Gastrocnemius medialis (tissue), 4 donors: ENCODE measurements around the gene PAK4. TPM values are rescaled to one million over a fixed set of nuclear protein-coding genes. Genes with fewer than 3 reads are reported as not detected.
A peak's percentile ranks its signal among the peaks of the same experiment; 100 is the strongest.

Source experiments
- ATAC-seq, 2 donors: fragments of 150-250 bp; one replicate each; pipeline ENCODE4 v1.9.1; 2016
- DNase-seq, 2 donors: peaks; one replicate each; pipeline ENCODE4 v3.0.0-alpha.2; 2019
- H3K27ac ChIP-seq, 4 donors: fragments of 200-600 bp; sonication (generic); 1 replicate in 1 of 4; 2 replicates in 3 of 4; pipeline ENCODE4 v1.5.1; 2016 to 2018; ENCODE audit warnings: mild to moderate bottlenecking in 2 of 4, moderate library complexity in 1 of 4
- H3K27me3 ChIP-seq, 3 donors: fragments of 200-600 bp; sonication (generic) in 2 of 3; 1 replicate in 1 of 3; 2 replicates in 2 of 3; pipeline versions ENCODE4 v1.5.1 to v1.6.0; 2016 to 2019; ENCODE audit warnings: mild to moderate bottlenecking in 1 of 3, moderate library complexity in 1 of 3
- H3K36me3 ChIP-seq, 2 donors: fragments of 200-600 bp; sonication (generic) in 1 of 2; one replicate each; pipeline ENCODE4 v1.5.1; 2017 to 2018
- H3K4me1 ChIP-seq, 2 donors: fragments of 200-600 bp; sonication (generic) in 1 of 2; one replicate each; pipeline ENCODE4 v1.5.1; 2016 to 2017; ENCODE audit warnings: mild to moderate bottlenecking in 2 of 2
- H3K4me3 ChIP-seq, 4 donors: fragments of 200-600 bp; sonication (generic) in 3 of 4; 1 replicate in 1 of 4; 2 replicates in 3 of 4; pipeline ENCODE4 v1.5.1; 2016 to 2019; ENCODE audit warnings: mild to moderate bottlenecking in 2 of 4
- H3K9me3 ChIP-seq, 3 donors: fragments of 200-600 bp; sonication (generic) in 2 of 3; 1 replicate in 1 of 3; 2 replicates in 2 of 3; pipeline ENCODE4 v1.5.1; 2016 to 2019
- POLR2A ChIP-seq, 2 donors: fragments of 450-650 bp; IDR thresholded peaks; one replicate each; pipeline ENCODE4 v1.6.1; 2017; ENCODE audit warnings: antibody characterized with exemption in 2 of 2, mild to moderate bottlenecking in 2 of 2, moderate library complexity in 2 of 2
- in situ Hi-C, 4 donors: fragments of 200-750 bp; cut with MboI; loops; one replicate each; pipeline versions ENCODE4 v1.15.0 to v1.8.0; 2017; ENCODE audit warnings: low sequenced_read_pairs in 4 of 4
- intact Hi-C: fragments of 100-400 bp; cut with DNase I; formaldehyde crosslinking; loops from one replicate; pipeline ENCODE4 v1.15.1; 2023; ENCODE audit warnings: low total_unique reads
- total RNA-seq, 4 donors: library from RNA; depleted of rRNA; stranded (reverse); fragments of >200 nt; gene quantifications; one replicate each; pipeline versions ENCODE4 v1.1.0 to v1.2.3, GENCODE V29; 2016
- TF ChIP-seq, protein P1 (sequence below), 5 experiments: fragments of 450-650 bp in 3 of 5; fragments of 200-600 bp in 2 of 5; sonication (generic) in 2 of 5; IDR thresholded peaks in 4 of 5; conservative IDR thresholded peaks in 1 of 5; 1 replicate in 4 of 5; 2 replicates in 1 of 5; pipeline ENCODE4 v1.5.1; 2016 to 2019; ENCODE audit warnings: antibody characterized with exemption in 5 of 5, mild to moderate bottlenecking in 3 of 5, moderate library complexity in 3 of 5

Gene PAK4
- 10 to 100 TPM in 1 of 4 donors, 1 to 10 TPM in 3; 4.7 to 11.7 (median 8.3) TPM for total RNA-seq

DNA sequence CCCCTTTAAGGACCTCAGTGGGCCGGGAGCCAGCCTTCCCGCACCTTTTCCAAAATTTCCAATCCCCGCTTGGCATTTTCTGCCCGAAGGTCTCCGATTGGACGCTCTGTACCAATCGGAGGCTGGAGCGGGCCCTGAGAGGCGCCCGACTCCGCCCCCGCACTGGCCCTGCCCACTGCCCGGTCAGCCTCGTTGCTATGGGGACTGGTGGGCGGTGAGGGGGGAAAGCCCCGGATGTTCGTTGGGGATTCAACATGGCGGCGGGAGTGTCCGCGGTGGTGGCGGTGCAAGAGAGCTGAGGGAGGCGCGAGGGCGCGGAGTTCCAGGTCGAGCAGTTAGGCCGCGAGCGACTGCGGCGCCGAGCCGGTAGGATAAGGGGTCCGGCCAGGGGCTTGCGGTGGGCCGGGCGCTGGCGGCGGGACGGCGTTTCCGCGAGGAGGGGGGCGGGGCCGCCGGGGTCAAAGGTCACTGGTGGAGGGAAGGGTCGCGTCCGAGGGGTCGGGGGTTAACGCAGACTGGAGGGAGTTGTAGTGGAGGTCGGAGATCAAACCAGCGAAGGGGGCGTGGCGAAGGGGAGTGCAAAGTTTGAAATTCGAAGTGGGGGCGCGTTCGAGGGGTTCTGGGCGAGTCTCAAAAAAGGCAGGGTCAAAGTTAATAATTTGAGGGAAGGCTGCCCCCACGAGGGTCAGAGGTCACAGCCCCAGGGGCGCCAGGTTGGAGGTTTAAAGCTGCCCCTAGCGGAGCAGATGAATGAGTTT lies at the start of gene PAK4:
PAK4 (plus strand) TSS at position 233 of the 758 bp plus-strand sequence. CDS start 43,768 bp downstream, outside the sequence.
- no peaks in the 10 kb centered on the region for H3K36me3 ChIP-seq
- H3K27ac ChIP-seq: peak within 1 kb of the TSS; percentile 76 to 90 (median 80)
- peak; percentile 97 to 98 for DNase-seq
- peak within 1 kb of the TSS; percentile 73 to 96 (median 82) for H3K4me3 ChIP-seq
- ATAC-seq: peak; percentile 98
- in situ Hi-C loops: no loop called here
- intact Hi-C loops: loop anchor here (1.0 to 5.0 kb wide), 3 partner anchors 217 to 407 kb away; partner anchors contain the start of genes EID2B, SAMD4B and TIMM50
- H3K9me3 ChIP-seq: no peaks in the 10 kb centered on the region
- peak; percentile 30 to 47 for TF ChIP-seq POLR2A (IDR thresholded peaks at IDR 0.05)
- TF ChIP-seq, protein P1, sequence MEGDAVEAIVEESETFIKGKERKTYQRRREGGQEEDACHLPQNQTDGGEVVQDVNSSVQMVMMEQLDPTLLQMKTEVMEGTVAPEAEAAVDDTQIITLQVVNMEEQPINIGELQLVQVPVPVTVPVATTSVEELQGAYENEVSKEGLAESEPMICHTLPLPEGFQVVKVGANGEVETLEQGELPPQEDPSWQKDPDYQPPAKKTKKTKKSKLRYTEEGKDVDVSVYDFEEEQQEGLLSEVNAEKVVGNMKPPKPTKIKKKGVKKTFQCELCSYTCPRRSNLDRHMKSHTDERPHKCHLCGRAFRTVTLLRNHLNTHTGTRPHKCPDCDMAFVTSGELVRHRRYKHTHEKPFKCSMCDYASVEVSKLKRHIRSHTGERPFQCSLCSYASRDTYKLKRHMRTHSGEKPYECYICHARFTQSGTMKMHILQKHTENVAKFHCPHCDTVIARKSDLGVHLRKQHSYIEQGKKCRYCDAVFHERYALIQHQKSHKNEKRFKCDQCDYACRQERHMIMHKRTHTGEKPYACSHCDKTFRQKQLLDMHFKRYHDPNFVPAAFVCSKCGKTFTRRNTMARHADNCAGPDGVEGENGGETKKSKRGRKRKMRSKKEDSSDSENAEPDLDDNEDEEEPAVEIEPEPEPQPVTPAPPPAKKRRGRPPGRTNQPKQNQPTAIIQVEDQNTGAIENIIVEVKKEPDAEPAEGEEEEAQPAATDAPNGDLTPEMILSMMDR (IDR thresholded peaks at IDR 0.05 in 4 of 5, conservative IDR thresholded peaks at IDR 0.05 in 1 of 5): no peak
- H3K27me3 ChIP-seq: peaks cover 0 to 4% (median 3%) of the 10 kb centered on the region in 3 donors
- peaks cover 13 to 29% of the 10 kb centered on the region in 2 donors for H3K4me1 ChIP-seq

DNA sequence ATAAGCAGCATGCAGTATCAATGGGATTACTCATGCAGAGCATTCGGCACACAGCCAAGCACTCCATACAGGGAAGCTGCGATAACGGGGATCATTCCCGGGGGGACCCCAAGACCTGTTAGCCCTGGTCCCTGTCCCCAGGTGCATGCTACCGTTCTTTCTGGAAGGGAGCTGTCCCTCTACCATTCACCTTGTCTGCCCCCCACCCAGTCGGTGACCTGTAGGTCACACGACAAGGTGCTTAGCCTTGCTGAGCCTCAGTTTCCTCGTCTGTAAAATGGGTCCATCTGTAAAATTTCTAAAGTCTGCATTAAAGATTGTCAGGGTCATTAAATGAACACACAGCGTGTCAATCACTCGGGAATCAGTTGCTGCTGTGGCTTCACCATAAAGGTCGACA lies 48.3 kb upstream of the PAK4 start:
- H3K27me3 ChIP-seq: peaks cover 1 to 20% (median 12%) of the 10 kb centered on the region in 3 donors
- no peaks in the 10 kb centered on the region for H3K9me3 ChIP-seq
- no peak overlapping the region for H3K4me3 ChIP-seq
- TF ChIP-seq, protein P1 (IDR thresholded peaks at IDR 0.05 in 4 of 5, conservative IDR thresholded peaks at IDR 0.05 in 1 of 5): no peak
- no peak for TF ChIP-seq POLR2A (IDR thresholded peaks at IDR 0.05)
- no peaks in the 10 kb centered on the region for H3K4me1 ChIP-seq
- no peak overlapping the region for H3K27ac ChIP-seq
- ATAC-seq (no peak), DNase-seq (no peak)
- intact Hi-C loops (no loop called here), in situ Hi-C loops (no loop called here)
- no peaks in the 10 kb centered on the region for H3K36me3 ChIP-seq

DNA sequence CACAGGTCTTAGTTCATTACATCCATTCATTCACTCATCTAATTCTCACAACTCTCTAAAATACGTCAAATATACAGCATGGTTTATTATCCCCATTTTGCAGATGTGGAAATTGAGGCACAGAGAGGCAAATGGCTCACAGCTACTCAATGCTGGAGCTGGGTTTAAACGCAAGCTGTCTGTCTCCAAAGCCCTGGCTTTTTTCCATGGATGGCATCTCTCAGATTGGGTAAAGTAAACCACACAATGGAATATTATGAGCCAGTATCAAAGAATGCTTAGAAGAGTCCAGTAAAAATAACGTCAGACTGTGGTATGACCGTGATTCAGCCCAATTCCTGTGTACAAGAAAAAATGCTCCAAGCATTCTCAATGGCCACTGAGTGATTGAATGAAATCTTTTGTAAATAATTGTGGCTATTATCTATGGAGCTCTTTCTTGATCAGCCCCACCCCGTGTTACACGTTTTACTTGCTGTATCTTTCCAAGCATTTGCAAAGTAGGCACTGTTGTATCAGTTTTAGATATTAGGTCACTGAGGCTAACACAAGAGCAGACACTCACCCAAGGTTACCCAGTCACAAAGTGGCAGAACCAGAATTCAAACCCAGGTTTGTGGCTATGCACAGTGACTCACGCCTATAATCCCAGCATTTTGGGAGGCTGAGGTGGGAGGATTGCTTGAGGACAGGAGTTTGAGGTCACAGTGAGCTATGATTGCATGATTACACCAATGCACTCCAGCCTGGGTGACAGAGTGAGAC lies 47.0 kb upstream of the PAK4 start:
- in situ Hi-C loops (no loop called here), intact Hi-C loops (no loop called here)
- H3K4me1 ChIP-seq: no peaks in the 10 kb centered on the region
- DNase-seq (no peak), ATAC-seq (no peak)
- H3K36me3 ChIP-seq: no peaks in the 10 kb centered on the region
- TF ChIP-seq POLR2A (IDR thresholded peaks at IDR 0.05): no peak
- TF ChIP-seq, protein P1 (IDR thresholded peaks at IDR 0.05 in 4 of 5, conservative IDR thresholded peaks at IDR 0.05 in 1 of 5): no peak
- peaks cover 14 to 33% (median 23%) of the 10 kb centered on the region in 3 donors for H3K27me3 ChIP-seq
- H3K9me3 ChIP-seq: no peaks in the 10 kb centered on the region
- H3K4me3 ChIP-seq: no peak overlapping the region
- H3K27ac ChIP-seq: no peak overlapping the region

DNA sequence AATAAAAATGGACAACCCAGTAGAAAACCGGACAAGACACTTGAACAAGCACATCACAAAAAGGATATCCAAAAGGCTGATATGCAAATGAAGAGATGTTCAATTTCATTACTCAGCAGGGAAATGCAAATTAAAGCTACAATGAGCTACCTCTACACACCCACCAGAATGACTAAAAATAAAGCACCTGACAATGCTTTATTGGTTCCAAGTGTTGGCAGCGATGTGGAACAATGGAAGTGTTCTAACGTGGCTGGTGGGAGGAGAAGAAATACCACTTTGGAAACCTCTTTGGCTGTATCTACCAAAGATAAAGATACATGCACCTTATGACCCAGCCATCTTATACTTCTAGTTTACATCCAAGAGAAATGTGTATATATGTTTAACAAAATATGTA lies 45.2 kb upstream of the PAK4 start:
- Histone ChIP-seq H3K27me3 (peaks cover 32 to 47% (median 41%) of the 10 kb centered on the region in 3 donors), H3K27ac (no peak overlapping the region)
- in situ Hi-C loops: no loop called here

More for the DNA sequence above, 45.2 kb upstream of the PAK4 start:
- Histone ChIP-seq H3K4me3 (no peak overlapping the region), H3K36me3 (no peaks in the 10 kb centered on the region), H3K9me3 (no peaks in the 10 kb centered on the region), H3K4me1 (no peaks in the 10 kb centered on the region)
- intact Hi-C loops: no loop called here
- DNase-seq: no peak
- no peak for ATAC-seq
- TF ChIP-seq, protein P1 (IDR thresholded peaks at IDR 0.05 in 4 of 5, conservative IDR thresholded peaks at IDR 0.05 in 1 of 5): no peak
- TF ChIP-seq POLR2A (IDR thresholded peaks at IDR 0.05): no peak
